Prostate gland (tissue), 2 donors: ENCODE data around the gene SLC66A2. TPM values are rescaled to one million over a fixed set of nuclear protein-coding genes. Genes with fewer than 3 reads are reported as not detected.

Source experiments
- DNase-seq: peaks from one replicate; pipeline ENCODE4 v3.0.0-alpha.2; 2019; ENCODE audit warnings: low spot score
- H3K27ac ChIP-seq, 2 donors: fragments of 200-600 bp; sonication (generic); 2 replicates each; pipeline ENCODE4 v1.5.1; 2017 to 2019
- H3K27me3 ChIP-seq: fragments of 200-600 bp; sonication (generic); replicated peaks from 2 replicates; pipeline ENCODE4 v1.5.1; 2019; ENCODE audit not compliant: insufficient read depth
- H3K36me3 ChIP-seq, 2 donors: fragments of 200-600 bp; sonication (generic); 1 replicate in 1 of 2; 2 replicates in 1 of 2; pipeline versions ENCODE4 v1.5.1 to v1.8.1; 2017 to 2019
- H3K4me1 ChIP-seq: fragments of 200-600 bp; sonication (generic); replicated peaks from 2 replicates; pipeline ENCODE4 v1.5.1; 2019
- H3K4me3 ChIP-seq, 2 donors: fragments of 200-600 bp; sonication (generic); 2 replicates each; pipeline ENCODE4 v1.5.1; 2017 to 2019
- H3K9me3 ChIP-seq: fragments of 200-600 bp; sonication (generic); 2 replicates; pipeline ENCODE4 v1.5.1; 2017
- CTCF ChIP-seq, 4 experiments: fragments of 200-600 bp in 2 of 4; fragments of 450-650 bp in 2 of 4; sonication (generic) in 2 of 4; IDR thresholded peaks; 1 replicate in 3 of 4; 2 replicates in 1 of 4; pipeline ENCODE4 v1.5.1; 2016 to 2019; ENCODE audit warnings: antibody characterized with exemption in 4 of 4, mild to moderate bottlenecking in 2 of 4, moderate library complexity in 2 of 4
- POLR2A ChIP-seq: fragments of 450-650 bp; IDR thresholded peaks from one replicate; pipeline ENCODE4 v1.6.1; 2016; ENCODE audit warnings: antibody characterized with exemption, mild to moderate bottlenecking
- POLR2AphosphoS5 ChIP-seq: sonication (generic); formaldehyde crosslinking; IDR thresholded peaks from one replicate; pipeline ENCODE4 v1.6.1; 2017; ENCODE audit warnings: antibody characterized with exemption
- WGBS: methylation state at CpG from one replicate; pipeline ENCODE4 v1.1.5; 2018; 5-methylcytosine and 5-hydroxymethylcytosine counted together
- intact Hi-C: fragments of 100-400 bp; cut with DNase I; formaldehyde crosslinking; loops from one replicate; pipeline ENCODE4 v1.14.2; 2022
- total RNA-seq, 2 donors: library from RNA; depleted of rRNA; stranded (reverse); fragments of >200 nt; gene quantifications; one replicate each; pipeline ENCODE4 v1.1.0, GENCODE V29; 2016

SLC66A2 gene
- total RNA-seq, 2 donors from 2014 or later: 37.6 to 74.1 TPM

GRCh38 chr18:79852561-79853302 is 98.7 kb downstream of the SLC66A2 start:
- Histone ChIP-seq H3K27ac (no peak overlapping the region), H3K9me3 (no peaks in the 10 kb centered on the region), H3K4me3 (no peak overlapping the region), H3K36me3 (no peaks in the 10 kb centered on the region), H3K4me1 (peaks cover 6% of the 10 kb centered on the region), H3K27me3 (no peaks in the 10 kb centered on the region)
- WGBS: 88% methylated on average over 33 of the region's 33 CpGs
- intact Hi-C loops: no loop called here
- TF ChIP-seq POLR2A (no peak), POLR2AphosphoS5 (no peak), CTCF (IDR thresholded peaks at IDR 0.05) (no peak)
- DNase-seq: no peak

Other genes starting within 250 kb of the SLC66A2 start
- gene KCNG2, start 153.7 kb downstream of the SLC66A2 start, total RNA-seq: 1 to 10 TPM in 1 of 2 donors, not detected in 1; 3.7 TPM
- gene HSBP1L1, start 13.0 kb upstream of the SLC66A2 start, total RNA-seq: 10 to 100 TPM; 20.4 to 66.9 TPM
- 10 to 100 TPM; 25.4 to 35.2 TPM for gene TXNL4A, start 36.9 kb upstream of the SLC66A2 start, total RNA-seq
- 10 to 100 TPM; 31.6 to 38.5 TPM for gene RBFA, start 82.8 kb upstream of the SLC66A2 start, total RNA-seq
- 10 to 100 TPM; 17.5 to 36.0 TPM for gene ADNP2, start 157.6 kb upstream of the SLC66A2 start, total RNA-seq